GM21381 (cell line): ENCODE measurements around the gene ANKS1A.

Source experiments
- ATAC-seq: cut with Tn5 transposase; IDR thresholded peaks from one replicate; pipeline ENCODE4 v1.9.1; 2021; ENCODE audit warnings: mild to moderate bottlenecking, moderate library complexity; ENCODE audit not compliant: unreplicated experiment

The ANKS1A gene

GRCh38 chr6:34953061-34954025 lies 64.3 kb downstream of the ANKS1A start:
- no peak for ATAC-seq

- no peak for ATAC-seq
Observed at GRCh38 chr6:34955442-34955841, 66.4 kb downstream of the ANKS1A start.

- no peak for ATAC-seq
Observed at GRCh38 chr6:34957231-34957783, 68.3 kb downstream of the ANKS1A start.

- ATAC-seq, result no peak
Observed at GRCh38 chr6:34958734-34959133, 69.7 kb downstream of the ANKS1A start.

GRCh38 chr6:34959224-34959623 lies 70.2 kb downstream of the ANKS1A start:
- ATAC-seq, result no peak

- ATAC-seq, result no peak
Observed at GRCh38 chr6:34961082-34961481, 72.0 kb downstream of the ANKS1A start.

GRCh38 chr6:34961574-34961973 lies 72.5 kb downstream of the ANKS1A start:
- no peak for ATAC-seq

- ATAC-seq, result no peak
Observed at GRCh38 chr6:34964564-34964963, 75.5 kb downstream of the ANKS1A start.

GRCh38 chr6:34967461-34967860 lies 78.4 kb downstream of the ANKS1A start:
- no peak for ATAC-seq

- no peak for ATAC-seq
Observed at GRCh38 chr6:34969662-34970265, 80.7 kb downstream of the ANKS1A start.

GRCh38 chr6:34970488-34970887 lies 81.4 kb downstream of the ANKS1A start:
- ATAC-seq, result no peak

GRCh38 chr6:34970957-34971356 lies 81.9 kb downstream of the ANKS1A start:
- ATAC-seq, result no peak

- no peak for ATAC-seq
Observed at GRCh38 chr6:34973547-34974248, 84.6 kb downstream of the ANKS1A start.

- ATAC-seq, result no peak
Observed at GRCh38 chr6:34974249-34974642, 85.2 kb downstream of the ANKS1A start.

- ATAC-seq, result no peak
Observed at GRCh38 chr6:34976239-34976638, 87.2 kb downstream of the ANKS1A start.

- no peak for ATAC-seq
Observed at GRCh38 chr6:34979218-34979617, 90.2 kb downstream of the ANKS1A start.

GRCh38 chr6:34979994-34980393 lies 90.9 kb downstream of the ANKS1A start:
- ATAC-seq, result no peak

- no peak for ATAC-seq
Observed at GRCh38 chr6:34981366-34981765, 92.3 kb downstream of the ANKS1A start.

- ATAC-seq, result no peak
Observed at GRCh38 chr6:34981951-34982350, 92.9 kb downstream of the ANKS1A start.

- ATAC-seq, result no peak
Observed at GRCh38 chr6:34982424-34982852, 93.4 kb downstream of the ANKS1A start.

- no peak for ATAC-seq
Observed at GRCh38 chr6:34984416-34984815, 95.4 kb downstream of the ANKS1A start.
